ENCODE data around the gene ITSN1.

DNA sequence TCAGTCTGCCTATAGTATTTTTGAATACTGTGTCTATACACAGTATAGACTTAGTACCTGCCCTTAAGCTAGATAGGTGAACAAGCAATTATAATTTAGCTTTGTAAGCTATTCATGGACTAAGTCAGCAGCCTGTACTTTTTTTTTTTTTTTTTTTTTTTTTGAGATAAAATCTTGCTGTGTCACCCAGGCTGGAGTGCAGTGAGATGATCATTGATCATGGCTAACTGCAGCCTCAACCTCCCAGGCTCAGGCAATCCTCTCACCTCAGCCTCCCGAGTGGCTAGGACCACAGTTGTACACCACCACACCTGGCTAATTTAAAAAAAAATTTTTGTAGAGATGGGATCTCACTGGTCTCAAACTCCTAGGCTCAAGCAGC, 17.3 kb downstream of the ITSN1 start:
- no peak for TF ChIP-seq TCF12 (IDR thresholded peaks at IDR 0.05; ENCODE audit: low read depth)
- TF ChIP-seq YY1 (IDR thresholded peaks at IDR 0.05; ENCODE audit: low read depth): no peak
- TF ChIP-seq EP300 (IDR thresholded peaks at IDR 0.05; ENCODE audit: borderline replicate concordance): no peak

All from Ishikawa (cell line).